K562 (cell line): ENCODE measurements around the gene PIP4K2C.

Experiments
- CTCF ChIP-seq, 3 experiments: IDR thresholded peaks in 2 of 3; conservative IDR thresholded peaks in 1 of 3; 2 replicates each; pipeline ENCODE4 v1.5.1; 2011 to 2012; ENCODE audit warnings: low read length in 3 of 3, mild to moderate bottlenecking in 3 of 3, control low read depth in 2 of 3, improper control_type of control experiment in 1 of 3, inconsistent platforms in 1 of 3, low read depth in 1 of 3, mixed read lengths in 1 of 3, moderate library complexity in 1 of 3; ENCODE audit not compliant: insufficient read depth in 2 of 3
- HNRNPK ChIP-seq: fragments of 200-400 bp; formaldehyde crosslinking; IDR thresholded peaks from one replicate; pipeline ENCODE4 v1.6.1; 2018; ENCODE audit warnings: mild to moderate bottlenecking, low read depth, low read length; ENCODE audit not compliant: poor library complexity, severe bottlenecking
- MAX ChIP-seq: sonication (generic); formaldehyde crosslinking; IDR thresholded peaks from 2 replicates; pipeline ENCODE4 v1.9.0; 2022; ENCODE audit warnings: mild to moderate bottlenecking, missing genetic modification reagents
- PHF8 ChIP-seq: fragments of 200-600 bp; sonication (generic); IDR thresholded peaks from 2 replicates; pipeline ENCODE4 v1.6.1; 2012; ENCODE audit warnings: mixed run types, mild to moderate bottlenecking, inconsistent platforms, low read length, moderate library complexity, borderline replicate concordance
- POLR2A ChIP-seq: fragments of 450-650 bp; conservative IDR thresholded peaks from 2 replicates; pipeline ENCODE4 v1.6.1; 2016
- POLR2AphosphoS5 ChIP-seq: IDR thresholded peaks from 2 replicates; pipeline ENCODE4 v1.6.1; 2011; ENCODE audit warnings: mild to moderate bottlenecking, low read depth, low read length, moderate library complexity; ENCODE audit not compliant: control insufficient read depth, insufficient read depth
- RBM39 ChIP-seq: fragments of 200-400 bp; formaldehyde crosslinking; optimal IDR thresholded peaks from 2 replicates; pipeline ENCODE3; 2018; ENCODE audit warnings: low read depth, low read length
- SETDB1 ChIP-seq: IDR thresholded peaks from one replicate; pipeline ENCODE4 v1.6.1; 2012; ENCODE audit warnings: low read length, control low read depth, inconsistent platforms
- ZNF239 ChIP-seq: fragments of 250-450 bp; sonication (Bioruptor Pico); IDR thresholded peaks from 2 replicates; pipeline ENCODE4 v1.4.0; 2020; ENCODE audit warnings: mild to moderate bottlenecking
- TF ChIP-seq, protein P1 (sequence below): fragments of 250-450 bp; sonication (Bioruptor Pico); IDR thresholded peaks from 2 replicates; pipeline ENCODE4 v1.8.0; 2021; ENCODE audit warnings: moderate library complexity, mild to moderate bottlenecking, inconsistent platforms

- TF ChIP-seq POLR2AphosphoS5 (no peak), CTCF (IDR thresholded peaks at IDR 0.05 in 2 of 3, conservative IDR thresholded peaks at IDR 0.05 in 1 of 3; ENCODE audit: insufficient read depth in 2 of 3, low read depth in 1 of 3, low read length in 3 of 3) (no peak), RBM39 (no peak), HNRNPK (no peak), MAX (no peak), POLR2A (no peak), PHF8 (no peak), SETDB1 (no peak), ZNF239 (no peak)
- TF ChIP-seq, protein P1, sequence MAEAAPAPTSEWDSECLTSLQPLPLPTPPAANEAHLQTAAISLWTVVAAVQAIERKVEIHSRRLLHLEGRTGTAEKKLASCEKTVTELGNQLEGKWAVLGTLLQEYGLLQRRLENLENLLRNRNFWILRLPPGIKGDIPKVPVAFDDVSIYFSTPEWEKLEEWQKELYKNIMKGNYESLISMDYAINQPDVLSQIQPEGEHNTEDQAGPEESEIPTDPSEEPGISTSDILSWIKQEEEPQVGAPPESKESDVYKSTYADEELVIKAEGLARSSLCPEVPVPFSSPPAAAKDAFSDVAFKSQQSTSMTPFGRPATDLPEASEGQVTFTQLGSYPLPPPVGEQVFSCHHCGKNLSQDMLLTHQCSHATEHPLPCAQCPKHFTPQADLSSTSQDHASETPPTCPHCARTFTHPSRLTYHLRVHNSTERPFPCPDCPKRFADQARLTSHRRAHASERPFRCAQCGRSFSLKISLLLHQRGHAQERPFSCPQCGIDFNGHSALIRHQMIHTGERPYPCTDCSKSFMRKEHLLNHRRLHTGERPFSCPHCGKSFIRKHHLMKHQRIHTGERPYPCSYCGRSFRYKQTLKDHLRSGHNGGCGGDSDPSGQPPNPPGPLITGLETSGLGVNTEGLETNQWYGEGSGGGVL (CRISPR knock-in tag), result no peak
Measured at GRCh38 chr12:57612711-57613426, 21.9 kb downstream of the PIP4K2C start.
